MM.1S (cell line): ENCODE data around the gene ADAMTS12.
"Not testable (repeated sequence)": the region's sequence is repeated elsewhere in the genome, so short reads cannot be mapped to it uniquely, and the experiment has no call there.

Source experiments
- DNase-seq: peaks from one replicate; pipeline ENCODE4 v3.0.0-alpha.2; 2015
- H2AFZ ChIP-seq: fragments of 300-600 bp; sonication (generic); 2 replicates; pipeline ENCODE4 v1.6.0; 2016; ENCODE audit warnings: antibody characterized with exemption, low read length
- H3F3A ChIP-seq: fragments of 300-600 bp; sonication (generic); 2 replicates; pipeline ENCODE4 v1.6.1; 2016; ENCODE audit warnings: mild to moderate bottlenecking, antibody characterized with exemption, low read length, moderate library complexity, mixed read lengths; ENCODE audit not compliant: insufficient read depth
- H3K27ac ChIP-seq: fragments of 300-600 bp; sonication (generic); 2 replicates; pipeline ENCODE4 v1.5.1; 2016; ENCODE audit warnings: mild to moderate bottlenecking, low read length
- H3K27me3 ChIP-seq: fragments of 300-600 bp; sonication (generic); replicated peaks from 2 replicates; pipeline ENCODE4 v1.6.0; 2016; ENCODE audit warnings: low read length; ENCODE audit not compliant: insufficient read depth
- H3K36me3 ChIP-seq: fragments of 300-600 bp; sonication (generic); replicated peaks from 2 replicates; pipeline ENCODE4 v1.6.1; 2016; ENCODE audit warnings: mild to moderate bottlenecking, low read length, mixed read lengths; ENCODE audit not compliant: insufficient read depth
- H3K4me1 ChIP-seq: fragments of 300-600 bp; sonication (generic); 2 replicates; pipeline ENCODE4 v1.6.1; 2016; ENCODE audit warnings: low read length, mixed read lengths
- H3K4me2 ChIP-seq: fragments of 300-600 bp; sonication (generic); 2 replicates; pipeline ENCODE4 v1.6.0; 2016; ENCODE audit warnings: low read depth, low read length
- H3K4me3 ChIP-seq: fragments of 300-600 bp; sonication (generic); 2 replicates; pipeline ENCODE4 v1.5.1; 2016; ENCODE audit warnings: low read length, mixed read lengths
- H3K79me2 ChIP-seq: fragments of 300-600 bp; sonication (generic); 2 replicates; pipeline ENCODE4 v1.6.1; 2016; ENCODE audit warnings: mixed run types, low read length, mixed read lengths
- H3K9ac ChIP-seq: fragments of 300-600 bp; sonication (generic); 2 replicates; pipeline ENCODE4 v1.6.1; 2016; ENCODE audit warnings: low read length, mixed read lengths
- H3K9me2 ChIP-seq: fragments of 300-600 bp; sonication (generic); replicated peaks from 2 replicates; pipeline ENCODE4 v1.6.1; 2016; ENCODE audit warnings: mild to moderate bottlenecking, low read length, mixed read lengths; ENCODE audit not compliant: insufficient read depth
- H3K9me3 ChIP-seq: fragments of 300-600 bp; sonication (generic); replicated peaks from 2 replicates; pipeline ENCODE4 v1.6.1; 2016; ENCODE audit warnings: mild to moderate bottlenecking, low read length, mixed read lengths; ENCODE audit not compliant: insufficient read depth
- H4K20me1 ChIP-seq: fragments of 300-600 bp; sonication (generic); 2 replicates; pipeline ENCODE4 v1.6.1; 2016; ENCODE audit warnings: mild to moderate bottlenecking, low read length, moderate library complexity, mixed read lengths; ENCODE audit not compliant: insufficient read depth
- CTCF ChIP-seq: fragments of 300-600 bp; sonication (generic); IDR thresholded peaks from 2 replicates; pipeline ENCODE4 v1.5.1; 2016; ENCODE audit warnings: antibody characterized with exemption, low read length, mixed read lengths
- EZH2 ChIP-seq: fragments of 300-600 bp; sonication (generic); optimal IDR thresholded peaks from 2 replicates; pipeline ENCODE3; 2017; ENCODE audit warnings: low read depth, mild to moderate bottlenecking, antibody characterized with exemption, low read length, mixed read lengths
- EZH2phosphoT487 ChIP-seq: fragments of 300-600 bp; sonication (generic); IDR thresholded peaks from 2 replicates; pipeline ENCODE4 v1.6.1; 2018; ENCODE audit warnings: antibody characterized with exemption, low read length

Gene ADAMTS12

GRCh38 chr5:33516421-33516820, 375.4 kb downstream of the ADAMTS12 start:
- no peak overlapping the region for H3K4me3 ChIP-seq
- no peaks in the 10 kb centered on the region for H3F3A ChIP-seq
- no peak overlapping the region for H3K9ac ChIP-seq
- no peak overlapping the region for H3K27ac ChIP-seq
- H3K4me2 ChIP-seq, result no peak overlapping the region
- no peaks in the 10 kb centered on the region for H3K27me3 ChIP-seq
- no peak overlapping the region for H2AFZ ChIP-seq
- no peaks in the 10 kb centered on the region for H3K4me1 ChIP-seq
- H3K36me3 ChIP-seq, result no peaks in the 10 kb centered on the region
- H3K79me2 ChIP-seq, result no peaks in the 10 kb centered on the region
- no peaks in the 10 kb centered on the region for H3K9me2 ChIP-seq
- no peak for TF ChIP-seq EZH2phosphoT487
- no peak for TF ChIP-seq CTCF
- TF ChIP-seq EZH2, result no peak
- no peaks in the 10 kb centered on the region for H4K20me1 ChIP-seq
- no peak for DNase-seq
- no peaks in the 10 kb centered on the region for H3K9me3 ChIP-seq

- not testable (repeated sequence) for H3K27ac ChIP-seq, H3F3A ChIP-seq, H2AFZ ChIP-seq, H3K4me1 ChIP-seq, H3K9me2 ChIP-seq, H3K36me3 ChIP-seq, H3K79me2 ChIP-seq, H3K27me3 ChIP-seq, H3K9me3 ChIP-seq, H3K4me2 ChIP-seq, DNase-seq, H3K4me3 ChIP-seq, H4K20me1 ChIP-seq, H3K9ac ChIP-seq
Measured at GRCh38 chr5:33515366-33515765, 376.4 kb downstream of the ADAMTS12 start.

GRCh38 chr5:33513462-33514185, 378.2 kb downstream of the ADAMTS12 start:
- Histone ChIP-seq H3K9me2 (no peaks in the 10 kb centered on the region), H3K4me1 (no peaks in the 10 kb centered on the region), H3F3A (no peaks in the 10 kb centered on the region), H4K20me1 (no peaks in the 10 kb centered on the region), H3K27me3 (no peaks in the 10 kb centered on the region), H3K27ac (no peak overlapping the region), H3K9me3 (no peaks in the 10 kb centered on the region), H3K4me3 (no peak overlapping the region), H3K36me3 (no peaks in the 10 kb centered on the region), H2AFZ (no peak overlapping the region), H3K9ac (no peak overlapping the region), H3K79me2 (no peaks in the 10 kb centered on the region), H3K4me2 (no peak overlapping the region)
- TF ChIP-seq EZH2 (no peak), CTCF (no peak)
- DNase-seq, result no peak

GRCh38 chr5:33509036-33509435, 382.8 kb downstream of the ADAMTS12 start:
- TF ChIP-seq EZH2, result no peak
- TF ChIP-seq EZH2phosphoT487, result no peak
- no peak for TF ChIP-seq CTCF
- H3K4me2 ChIP-seq, result no peak overlapping the region
- no peaks in the 10 kb centered on the region for H3K9me3 ChIP-seq
- no peak for DNase-seq
- H3K4me1 ChIP-seq, result no peaks in the 10 kb centered on the region
- no peak overlapping the region for H3K9ac ChIP-seq
- no peaks in the 10 kb centered on the region for H3K36me3 ChIP-seq
- no peak overlapping the region for H3K27ac ChIP-seq
- H3K27me3 ChIP-seq, result no peaks in the 10 kb centered on the region
- no peaks in the 10 kb centered on the region for H3K9me2 ChIP-seq
- no peak overlapping the region for H3K4me3 ChIP-seq
- H3F3A ChIP-seq, result no peaks in the 10 kb centered on the region
- no peaks in the 10 kb centered on the region for H4K20me1 ChIP-seq
- no peaks in the 10 kb centered on the region for H3K79me2 ChIP-seq
- no peak overlapping the region for H2AFZ ChIP-seq
